GM10266 (cell line): ENCODE results near the gene HSF5.
"Not testable (repeated sequence)": the region's sequence is repeated elsewhere in the genome, so short reads cannot be mapped to it uniquely, and the experiment has no call there.

ENCODE experiments used
- DNase-seq: peaks from one replicate; pipeline ENCODE4 v3.0.0; 2012; ENCODE audit errors: extremely low spot score
- TF ChIP-seq, protein P1 (sequence below): IDR thresholded peaks from 2 replicates; pipeline ENCODE4 v1.5.1; 2012; ENCODE audit warnings: mild to moderate bottlenecking, low read depth; ENCODE audit not compliant: control insufficient read depth, insufficient read depth; ENCODE audit errors: missing control alignments

HSF5 gene

DNA sequence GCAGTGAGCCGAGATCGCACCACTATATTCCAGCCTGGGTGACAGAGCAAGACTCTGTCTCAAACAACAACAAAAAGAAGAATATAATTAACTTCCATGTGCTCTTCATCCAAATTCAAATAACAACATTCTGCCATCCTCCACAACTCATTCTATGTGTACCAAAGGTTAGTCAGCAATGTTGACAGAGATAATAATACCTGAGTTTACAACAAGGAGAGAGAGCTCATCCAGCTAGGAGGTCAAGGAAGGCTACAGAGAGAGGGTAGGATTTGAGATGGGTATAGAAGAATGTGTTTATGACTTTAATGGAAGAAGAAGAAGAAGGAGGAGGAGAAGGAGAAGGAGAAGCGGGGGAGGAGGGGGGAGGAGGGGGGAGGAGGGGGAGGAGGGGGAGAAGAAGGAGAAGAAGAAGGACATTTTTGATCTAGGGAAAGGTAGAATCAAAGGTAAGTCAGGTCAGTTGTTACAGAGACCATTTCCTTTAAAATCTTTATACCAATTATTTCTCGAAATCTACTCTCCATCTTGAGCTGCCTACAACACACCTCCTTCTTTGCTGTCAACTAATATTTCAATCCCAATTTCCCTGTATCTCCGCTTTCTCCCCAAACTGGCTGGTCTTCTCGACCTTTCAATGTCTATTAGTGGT, 10.1 kb upstream of the HSF5 start:
- DNase-seq, result no peak
- TF ChIP-seq, protein P1, sequence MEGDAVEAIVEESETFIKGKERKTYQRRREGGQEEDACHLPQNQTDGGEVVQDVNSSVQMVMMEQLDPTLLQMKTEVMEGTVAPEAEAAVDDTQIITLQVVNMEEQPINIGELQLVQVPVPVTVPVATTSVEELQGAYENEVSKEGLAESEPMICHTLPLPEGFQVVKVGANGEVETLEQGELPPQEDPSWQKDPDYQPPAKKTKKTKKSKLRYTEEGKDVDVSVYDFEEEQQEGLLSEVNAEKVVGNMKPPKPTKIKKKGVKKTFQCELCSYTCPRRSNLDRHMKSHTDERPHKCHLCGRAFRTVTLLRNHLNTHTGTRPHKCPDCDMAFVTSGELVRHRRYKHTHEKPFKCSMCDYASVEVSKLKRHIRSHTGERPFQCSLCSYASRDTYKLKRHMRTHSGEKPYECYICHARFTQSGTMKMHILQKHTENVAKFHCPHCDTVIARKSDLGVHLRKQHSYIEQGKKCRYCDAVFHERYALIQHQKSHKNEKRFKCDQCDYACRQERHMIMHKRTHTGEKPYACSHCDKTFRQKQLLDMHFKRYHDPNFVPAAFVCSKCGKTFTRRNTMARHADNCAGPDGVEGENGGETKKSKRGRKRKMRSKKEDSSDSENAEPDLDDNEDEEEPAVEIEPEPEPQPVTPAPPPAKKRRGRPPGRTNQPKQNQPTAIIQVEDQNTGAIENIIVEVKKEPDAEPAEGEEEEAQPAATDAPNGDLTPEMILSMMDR, result no peak

DNA sequence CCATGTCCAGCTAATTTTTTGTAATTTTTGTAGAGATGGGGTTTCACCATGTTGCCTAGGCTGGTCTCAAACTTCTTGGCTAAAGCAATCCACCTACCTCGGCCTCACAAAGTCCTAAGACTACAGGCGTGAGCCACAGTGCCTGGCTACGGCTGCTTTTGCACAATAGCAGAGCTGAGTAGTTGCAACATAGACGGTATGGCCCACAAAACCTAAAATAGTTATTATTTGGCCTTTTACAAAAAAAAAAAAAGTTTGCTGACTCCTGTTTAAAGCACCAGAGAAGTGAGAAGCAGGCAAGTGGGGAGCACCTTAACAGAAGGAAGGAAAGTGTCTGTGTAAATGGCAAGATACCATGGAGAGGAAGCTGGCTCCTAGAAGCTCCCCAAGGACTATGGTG, 5.3 kb upstream of the HSF5 start:
- no peak for DNase-seq
- TF ChIP-seq, protein P1, result no peak

DNA sequence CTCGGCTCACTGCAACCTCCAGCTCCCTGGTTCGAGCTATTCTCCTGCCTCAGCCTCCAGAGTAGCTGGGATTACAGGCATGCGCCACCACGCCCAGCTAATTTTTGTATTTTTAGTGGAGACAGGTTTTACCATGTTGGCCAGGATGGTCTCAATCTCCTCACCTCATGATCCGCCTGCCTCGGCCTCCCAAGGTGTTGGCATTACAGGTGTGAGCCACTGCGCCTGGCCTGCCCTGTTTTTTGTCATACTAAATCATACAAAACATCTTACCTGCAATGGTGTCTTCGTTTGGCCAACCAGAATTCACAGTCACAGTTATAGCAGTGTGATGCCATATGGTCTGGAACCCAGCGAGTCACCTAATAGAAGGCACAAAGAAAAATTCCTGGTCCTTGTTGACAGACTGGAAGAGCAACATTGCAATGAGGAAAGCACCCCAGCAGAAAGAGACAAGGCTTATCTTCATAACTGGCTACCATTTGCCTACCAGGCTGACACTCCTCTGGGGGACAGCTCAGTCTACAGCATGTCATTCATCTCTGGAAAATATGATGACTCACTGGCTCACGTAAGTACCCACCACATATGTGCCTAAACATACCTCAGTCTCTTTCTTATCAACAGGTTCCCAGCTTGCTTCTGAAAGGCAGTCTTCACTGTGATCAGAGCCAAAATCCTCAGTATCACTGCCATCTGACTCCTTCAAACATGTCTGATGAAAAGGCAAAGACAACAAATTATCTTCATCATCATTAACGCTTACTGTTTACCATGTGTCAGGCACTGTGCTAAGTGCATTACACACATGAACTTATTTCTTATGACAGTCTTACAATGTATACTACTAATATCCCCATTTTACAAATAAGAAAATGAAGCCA, 4.3 kb upstream of the HSF5 start:
- TF ChIP-seq, protein P1, result no peak
- DNase-seq, result no peak

DNA sequence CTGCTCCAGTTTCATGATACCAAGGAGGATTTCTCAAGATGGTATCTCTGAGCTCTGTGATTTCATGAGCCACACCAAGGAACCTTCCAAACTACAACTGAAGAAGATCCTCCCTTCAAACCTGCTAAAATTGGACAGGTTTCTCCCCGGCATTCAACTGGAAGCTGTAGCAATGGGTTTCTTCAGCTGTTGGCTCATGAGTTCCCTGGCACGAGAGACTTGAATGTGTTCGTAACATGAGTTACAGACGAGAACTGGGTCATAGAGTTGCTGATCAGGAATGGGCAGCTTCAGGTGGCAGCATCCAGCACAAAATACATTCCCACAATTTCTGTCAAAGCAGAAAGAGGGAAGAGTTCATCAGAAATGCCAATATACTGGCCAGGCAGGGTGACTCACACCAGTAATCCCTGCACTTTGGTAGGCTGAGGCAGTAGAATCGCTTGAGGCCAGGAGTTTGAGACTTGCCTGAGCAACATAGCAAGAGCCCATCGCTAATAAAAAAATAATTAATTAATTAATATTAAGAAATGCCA, 3.4 kb upstream of the HSF5 start:
- no peak for DNase-seq
- TF ChIP-seq, protein P1, result no peak

DNA sequence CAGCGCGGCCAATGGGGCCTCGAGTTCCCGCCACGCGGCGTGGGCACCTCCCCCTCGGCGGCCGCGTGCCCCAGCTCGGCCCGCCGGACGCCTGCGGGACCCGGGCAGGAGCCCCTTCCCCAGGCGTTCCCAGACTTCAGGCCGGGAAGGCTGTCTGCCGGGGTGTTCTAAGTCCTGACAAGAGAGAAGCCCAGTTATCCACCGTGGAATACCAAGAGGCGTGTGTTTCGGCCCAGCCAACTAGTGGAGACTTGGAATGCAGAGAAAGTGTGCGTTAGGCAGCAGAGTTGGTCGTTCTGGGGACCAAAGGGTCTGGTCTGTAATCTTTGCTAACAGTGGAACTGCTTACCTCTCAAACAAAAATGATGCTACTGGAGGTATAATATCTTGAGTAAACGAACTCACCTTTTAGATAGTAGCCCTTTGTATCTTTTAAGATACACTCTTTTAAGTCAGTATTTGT, 251 bp upstream of the HSF5 start:
- DNase-seq, result no peak
- TF ChIP-seq, protein P1, result no peak

DNA sequence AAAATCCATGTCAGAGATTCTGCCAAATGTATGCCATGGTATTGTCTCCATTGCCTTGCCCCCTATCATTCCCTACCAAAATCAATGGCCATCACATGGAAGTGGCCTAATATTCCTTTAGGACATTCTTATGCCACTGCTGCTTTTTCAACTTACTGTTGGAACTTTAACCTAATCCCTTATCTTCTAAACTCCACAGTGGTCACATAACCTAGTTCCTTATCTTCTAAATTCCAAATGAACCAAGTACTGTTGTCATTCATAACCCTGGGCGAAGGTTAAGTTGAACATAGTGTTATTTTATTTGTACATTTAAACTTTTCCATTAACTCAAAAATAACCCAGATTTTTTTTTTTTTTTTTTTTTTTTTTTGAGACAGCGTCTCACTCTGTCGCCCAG, 3.6 kb downstream of the HSF5 start:
- no peak for DNase-seq
- TF ChIP-seq, protein P1, result no peak

DNA sequence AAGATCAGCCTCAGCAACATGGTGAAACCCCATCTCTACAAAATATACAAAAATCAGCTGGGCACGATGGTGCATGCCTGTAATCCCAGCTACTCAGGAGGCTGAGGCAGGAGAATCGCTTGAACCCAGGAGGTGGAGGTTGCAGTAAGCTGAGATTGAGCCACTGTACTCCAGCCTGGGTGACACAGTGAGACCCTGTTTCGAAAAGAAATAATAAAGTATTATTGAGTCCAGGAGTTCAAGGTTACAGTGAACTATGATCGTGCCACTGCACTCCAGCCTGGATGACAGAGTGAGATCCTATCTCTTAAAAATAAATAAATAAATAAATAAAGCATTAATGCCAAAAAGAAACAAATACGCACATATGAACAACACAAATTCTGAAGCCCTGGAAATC, 6.4 kb downstream of the HSF5 start:
- DNase-seq, result not testable (repeated sequence)
